ENCODE measurements around the gene AKAP6.

AKAP6 gene

GRCh38 chr14:32702562-32702961 lies 373.5 kb downstream of the AKAP6 start:
- no peaks in the 10 kb centered on the region for H3K36me3 ChIP-seq (ENCODE audit: control insufficient read depth in 2 of 2, insufficient read depth in 2 of 2, low read length in 2 of 2)
- H3K9me3 ChIP-seq (ENCODE audit: control insufficient read depth in 2 of 2, low read length in 2 of 2): no peaks in the 10 kb centered on the region
- H3K4me1 ChIP-seq (ENCODE audit: control insufficient read depth in 2 of 2, insufficient read depth in 2 of 2, low read length in 2 of 2): no peaks in the 10 kb centered on the region
- H3K9ac ChIP-seq (ENCODE audit: low read depth in 1 of 2, low read length in 2 of 2): no peak overlapping the region
- H3K27ac ChIP-seq (ENCODE audit: low read depth in 2 of 2, low read length in 2 of 2): peak overlapping the region; percentile 48 to 49
- no peak overlapping the region for H3K4me3 ChIP-seq (ENCODE audit: low read length in 2 of 2)
- H3K27me3 ChIP-seq (ENCODE audit: control insufficient read depth in 2 of 2, insufficient read depth in 2 of 2, low read length in 2 of 2): no peaks in the 10 kb centered on the region

- no peak overlapping the region for H3K4me3 ChIP-seq (ENCODE audit: low read length in 2 of 2)
- no peaks in the 10 kb centered on the region for H3K9me3 ChIP-seq (ENCODE audit: control insufficient read depth in 2 of 2, low read length in 2 of 2)
- no peaks in the 10 kb centered on the region for H3K4me1 ChIP-seq (ENCODE audit: control insufficient read depth in 2 of 2, insufficient read depth in 2 of 2, low read length in 2 of 2)
- no peaks in the 10 kb centered on the region for H3K27me3 ChIP-seq (ENCODE audit: control insufficient read depth in 2 of 2, insufficient read depth in 2 of 2, low read length in 2 of 2)
- no peak overlapping the region for H3K9ac ChIP-seq (ENCODE audit: low read depth in 1 of 2, low read length in 2 of 2)
- H3K27ac ChIP-seq (ENCODE audit: low read depth in 2 of 2, low read length in 2 of 2): peak overlapping the region; percentile 48 to 49
- H3K36me3 ChIP-seq (ENCODE audit: control insufficient read depth in 2 of 2, insufficient read depth in 2 of 2, low read length in 2 of 2): no peaks in the 10 kb centered on the region
Observed at GRCh38 chr14:32703183-32703621, 374.1 kb downstream of the AKAP6 start.

GRCh38 chr14:32706721-32707519 lies 377.8 kb downstream of the AKAP6 start:
- H3K27ac ChIP-seq (ENCODE audit: low read depth in 2 of 2, low read length in 2 of 2): no peak overlapping the region
- no peaks in the 10 kb centered on the region for H3K9me3 ChIP-seq (ENCODE audit: control insufficient read depth in 2 of 2, low read length in 2 of 2)
- H3K4me3 ChIP-seq (ENCODE audit: low read length in 2 of 2): no peak overlapping the region
- no peaks in the 10 kb centered on the region for H3K36me3 ChIP-seq (ENCODE audit: control insufficient read depth in 2 of 2, insufficient read depth in 2 of 2, low read length in 2 of 2)
- H3K27me3 ChIP-seq (ENCODE audit: control insufficient read depth in 2 of 2, insufficient read depth in 2 of 2, low read length in 2 of 2): no peaks in the 10 kb centered on the region
- H3K9ac ChIP-seq (ENCODE audit: low read depth in 1 of 2, low read length in 2 of 2): no peak overlapping the region
- H3K4me1 ChIP-seq (ENCODE audit: control insufficient read depth in 2 of 2, insufficient read depth in 2 of 2, low read length in 2 of 2): no peaks in the 10 kb centered on the region

GRCh38 chr14:32707742-32708500 lies 378.8 kb downstream of the AKAP6 start:
- H3K4me3 ChIP-seq (ENCODE audit: low read length in 2 of 2): no peak overlapping the region
- no peak overlapping the region for H3K9ac ChIP-seq (ENCODE audit: low read depth in 1 of 2, low read length in 2 of 2)
- H3K9me3 ChIP-seq (ENCODE audit: control insufficient read depth in 2 of 2, low read length in 2 of 2): no peaks in the 10 kb centered on the region
- H3K36me3 ChIP-seq (ENCODE audit: control insufficient read depth in 2 of 2, insufficient read depth in 2 of 2, low read length in 2 of 2): no peaks in the 10 kb centered on the region
- H3K27me3 ChIP-seq (ENCODE audit: control insufficient read depth in 2 of 2, insufficient read depth in 2 of 2, low read length in 2 of 2): no peaks in the 10 kb centered on the region
- no peaks in the 10 kb centered on the region for H3K4me1 ChIP-seq (ENCODE audit: control insufficient read depth in 2 of 2, insufficient read depth in 2 of 2, low read length in 2 of 2)
- H3K27ac ChIP-seq (ENCODE audit: low read depth in 2 of 2, low read length in 2 of 2): no peak overlapping the region

GRCh38 chr14:32709027-32709426 lies 379.9 kb downstream of the AKAP6 start:
- Histone ChIP-seq H3K36me3 (ENCODE audit: control insufficient read depth in 2 of 2, insufficient read depth in 2 of 2, low read length in 2 of 2) (no peaks in the 10 kb centered on the region), H3K9me3 (ENCODE audit: control insufficient read depth in 2 of 2, low read length in 2 of 2) (no peaks in the 10 kb centered on the region), H3K4me1 (ENCODE audit: control insufficient read depth in 2 of 2, insufficient read depth in 2 of 2, low read length in 2 of 2) (no peaks in the 10 kb centered on the region), H3K27ac (ENCODE audit: low read depth in 2 of 2, low read length in 2 of 2) (peak overlapping the region in 1 of 2 donors; percentile 45), H3K27me3 (ENCODE audit: control insufficient read depth in 2 of 2, insufficient read depth in 2 of 2, low read length in 2 of 2) (no peaks in the 10 kb centered on the region), H3K9ac (ENCODE audit: low read depth in 1 of 2, low read length in 2 of 2) (no peak overlapping the region), H3K4me3 (ENCODE audit: low read length in 2 of 2) (no peak overlapping the region)

- Histone ChIP-seq H3K27ac (ENCODE audit: low read depth in 2 of 2, low read length in 2 of 2) (no peak overlapping the region), H3K9me3 (ENCODE audit: control insufficient read depth in 2 of 2, low read length in 2 of 2) (no peaks in the 10 kb centered on the region), H3K27me3 (ENCODE audit: control insufficient read depth in 2 of 2, insufficient read depth in 2 of 2, low read length in 2 of 2) (no peaks in the 10 kb centered on the region), H3K9ac (ENCODE audit: low read depth in 1 of 2, low read length in 2 of 2) (no peak overlapping the region), H3K4me3 (ENCODE audit: low read length in 2 of 2) (peak overlapping the region in 1 of 2 donors; percentile 23), H3K36me3 (ENCODE audit: control insufficient read depth in 2 of 2, insufficient read depth in 2 of 2, low read length in 2 of 2) (no peaks in the 10 kb centered on the region), H3K4me1 (ENCODE audit: control insufficient read depth in 2 of 2, insufficient read depth in 2 of 2, low read length in 2 of 2) (no peaks in the 10 kb centered on the region)
Observed at GRCh38 chr14:32710231-32710671, 381.2 kb downstream of the AKAP6 start.

- Histone ChIP-seq H3K27ac (ENCODE audit: low read depth in 2 of 2, low read length in 2 of 2) (no peak overlapping the region), H3K9me3 (ENCODE audit: control insufficient read depth in 2 of 2, low read length in 2 of 2) (no peaks in the 10 kb centered on the region), H3K4me1 (ENCODE audit: control insufficient read depth in 2 of 2, insufficient read depth in 2 of 2, low read length in 2 of 2) (no peaks in the 10 kb centered on the region), H3K27me3 (ENCODE audit: control insufficient read depth in 2 of 2, insufficient read depth in 2 of 2, low read length in 2 of 2) (no peaks in the 10 kb centered on the region), H3K9ac (ENCODE audit: low read depth in 1 of 2, low read length in 2 of 2) (no peak overlapping the region), H3K4me3 (ENCODE audit: low read length in 2 of 2) (peak overlapping the region in 1 of 2 donors; percentile 23), H3K36me3 (ENCODE audit: control insufficient read depth in 2 of 2, insufficient read depth in 2 of 2, low read length in 2 of 2) (no peaks in the 10 kb centered on the region)
Observed at GRCh38 chr14:32710731-32711680, 381.9 kb downstream of the AKAP6 start.

GRCh38 chr14:32713856-32714255 lies 384.8 kb downstream of the AKAP6 start:
- Histone ChIP-seq H3K4me3 (ENCODE audit: low read length in 2 of 2) (no peak overlapping the region), H3K4me1 (ENCODE audit: control insufficient read depth in 2 of 2, insufficient read depth in 2 of 2, low read length in 2 of 2) (no peaks in the 10 kb centered on the region), H3K9me3 (ENCODE audit: control insufficient read depth in 2 of 2, low read length in 2 of 2) (no peaks in the 10 kb centered on the region), H3K9ac (ENCODE audit: low read depth in 1 of 2, low read length in 2 of 2) (no peak overlapping the region), H3K27me3 (ENCODE audit: control insufficient read depth in 2 of 2, insufficient read depth in 2 of 2, low read length in 2 of 2) (no peaks in the 10 kb centered on the region), H3K36me3 (ENCODE audit: control insufficient read depth in 2 of 2, insufficient read depth in 2 of 2, low read length in 2 of 2) (no peaks in the 10 kb centered on the region), H3K27ac (ENCODE audit: low read depth in 2 of 2, low read length in 2 of 2) (no peak overlapping the region)

- H3K9me3 ChIP-seq (ENCODE audit: control insufficient read depth in 2 of 2, low read length in 2 of 2): no peaks in the 10 kb centered on the region
- no peak overlapping the region for H3K9ac ChIP-seq (ENCODE audit: low read depth in 1 of 2, low read length in 2 of 2)
- H3K4me3 ChIP-seq (ENCODE audit: low read length in 2 of 2): no peak overlapping the region
- no peak overlapping the region for H3K27ac ChIP-seq (ENCODE audit: low read depth in 2 of 2, low read length in 2 of 2)
- no peaks in the 10 kb centered on the region for H3K27me3 ChIP-seq (ENCODE audit: control insufficient read depth in 2 of 2, insufficient read depth in 2 of 2, low read length in 2 of 2)
- H3K4me1 ChIP-seq (ENCODE audit: control insufficient read depth in 2 of 2, insufficient read depth in 2 of 2, low read length in 2 of 2): no peaks in the 10 kb centered on the region
- H3K36me3 ChIP-seq (ENCODE audit: control insufficient read depth in 2 of 2, insufficient read depth in 2 of 2, low read length in 2 of 2): no peaks in the 10 kb centered on the region
Observed at GRCh38 chr14:32719601-32720000, 390.5 kb downstream of the AKAP6 start.

All from mucosa of rectum (tissue), 2 donors.